IPS DF 4.7 (cell line): ENCODE results near the gene TRAPPC5.

Experiments used
- DNase-seq: peaks from one replicate; pipeline ENCODE4 v3.0.0-alpha.2; 2013; ENCODE audit warnings: low spot score; ENCODE audit errors: extremely low read depth

Gene TRAPPC5

DNA sequence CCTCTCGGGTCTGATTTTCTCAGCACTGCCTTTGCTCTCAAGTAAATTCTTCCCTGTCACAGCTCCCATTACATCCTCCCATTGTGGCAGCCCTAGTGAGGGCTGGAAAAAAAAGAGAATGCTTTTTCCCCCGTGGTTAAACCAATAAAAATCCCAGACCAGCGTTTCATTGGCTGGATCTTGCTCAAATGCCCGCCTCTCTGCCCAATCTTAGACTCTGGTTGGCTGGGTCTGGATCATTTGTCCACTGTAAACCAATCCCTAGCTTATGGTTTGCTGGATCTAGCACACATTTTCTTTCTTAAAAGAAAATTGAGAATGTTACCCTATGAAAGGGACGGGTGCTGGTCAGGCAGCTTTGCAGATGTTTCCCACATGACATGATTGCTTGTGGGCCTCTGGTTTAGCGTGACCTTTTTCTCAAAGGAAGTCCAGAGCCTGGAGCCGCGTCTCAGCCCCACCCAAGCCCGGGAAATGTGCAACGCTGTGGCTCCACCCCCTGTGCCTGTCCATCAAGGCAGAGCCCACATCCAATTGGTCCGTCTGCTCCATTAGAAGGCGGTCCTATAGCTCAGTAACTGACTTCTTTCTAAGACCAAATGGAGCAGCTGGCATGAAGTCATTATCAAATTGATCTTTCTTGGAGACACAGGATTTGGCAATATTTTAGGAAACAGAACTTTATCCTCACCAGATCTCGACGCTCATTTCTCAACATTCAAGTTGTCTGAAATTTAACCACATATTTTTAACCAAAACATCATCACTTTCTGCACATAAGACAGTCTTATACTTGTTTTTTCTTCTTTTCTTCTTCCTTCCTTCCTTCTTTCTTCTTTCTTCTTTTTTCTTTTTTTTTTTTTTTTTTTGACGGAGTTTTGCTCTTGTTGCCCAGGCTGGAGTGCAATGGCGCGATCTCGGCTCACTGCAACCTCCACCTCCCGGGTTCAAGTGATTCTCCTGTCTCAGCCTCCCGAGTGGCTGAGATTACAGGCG, 6.3 kb upstream of the TRAPPC5 start:
- no peak for DNase-seq

DNA sequence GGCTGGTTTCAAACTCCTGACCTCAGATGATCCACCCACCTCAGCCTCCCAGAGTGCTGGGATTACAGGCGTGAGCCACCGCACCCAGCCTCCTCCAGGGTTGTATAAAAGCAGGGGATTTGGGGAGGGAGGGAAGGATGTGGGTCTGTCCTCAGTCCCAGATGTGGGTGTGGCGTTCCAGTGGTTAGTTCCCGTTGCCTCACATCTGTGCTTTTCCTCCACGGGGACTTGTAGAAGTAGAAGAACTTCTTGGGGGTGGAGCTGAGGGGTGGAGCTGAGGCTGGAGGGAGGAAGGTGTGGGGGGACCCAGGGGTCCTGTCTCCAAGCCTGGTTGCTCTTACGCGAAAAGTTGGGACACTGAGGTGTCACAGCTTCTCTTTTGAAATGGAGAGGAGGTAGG, 4.3 kb upstream of the TRAPPC5 start:
- no peak for DNase-seq

DNA sequence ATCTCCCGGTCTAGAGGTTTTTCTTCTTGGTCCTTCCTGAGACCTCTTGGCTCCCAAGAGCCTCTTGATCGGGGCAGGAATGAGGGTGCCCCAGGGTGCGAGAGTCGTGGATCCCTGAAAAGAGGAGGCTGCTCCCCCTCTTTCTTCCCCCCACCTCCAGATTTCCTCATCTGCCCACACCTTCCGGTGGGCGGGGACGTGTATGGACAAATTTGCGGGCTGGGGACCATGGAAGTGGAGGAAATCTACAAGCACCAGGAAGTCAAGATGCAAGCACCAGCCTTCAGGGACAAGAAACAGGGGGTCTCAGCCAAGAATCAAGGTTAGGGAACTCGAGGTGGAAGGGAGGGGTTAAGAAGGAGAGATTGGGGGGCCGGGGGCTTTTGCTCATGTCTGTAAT, 3.8 kb upstream of the TRAPPC5 start, which contains the start of gene MCEMP1:
Gene MCEMP1 (plus strand): TSS at position 237 of the 400 bp plus-strand sequence. CDS start 31 bp downstream, at position 268.
- DNase-seq: no peak

DNA sequence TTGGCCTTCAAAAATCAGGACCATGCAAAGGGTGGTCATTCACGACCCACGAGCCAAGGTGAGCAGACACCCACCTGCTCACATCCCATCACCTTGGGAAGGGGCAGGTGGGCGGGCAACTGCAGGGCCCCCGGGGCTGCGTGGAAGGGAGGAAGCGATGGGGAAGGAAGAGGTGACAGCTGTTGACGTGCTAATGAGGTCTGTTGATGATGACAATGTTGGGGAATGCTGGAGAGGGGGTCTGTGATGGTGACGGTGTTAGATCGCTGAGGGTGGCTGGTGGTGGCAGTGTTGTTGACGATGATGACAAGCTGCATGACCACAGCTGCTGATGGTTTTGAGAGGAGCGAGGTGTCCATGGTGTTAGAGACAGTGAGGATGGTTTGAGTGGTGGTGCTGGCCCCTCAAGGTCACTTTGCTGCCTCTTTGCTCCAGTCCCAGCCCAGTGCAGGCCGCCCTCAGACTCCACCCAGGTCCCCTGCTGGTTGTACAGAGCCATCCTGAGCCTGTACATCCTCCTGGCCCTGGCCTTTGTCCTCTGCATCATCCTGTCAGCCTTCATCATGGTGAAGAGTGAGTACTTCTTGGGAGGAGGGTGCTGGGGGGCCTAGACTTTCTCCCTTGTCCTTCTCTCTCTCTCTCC, 2.8 kb upstream of the TRAPPC5 start:
- DNase-seq: no peak

DNA sequence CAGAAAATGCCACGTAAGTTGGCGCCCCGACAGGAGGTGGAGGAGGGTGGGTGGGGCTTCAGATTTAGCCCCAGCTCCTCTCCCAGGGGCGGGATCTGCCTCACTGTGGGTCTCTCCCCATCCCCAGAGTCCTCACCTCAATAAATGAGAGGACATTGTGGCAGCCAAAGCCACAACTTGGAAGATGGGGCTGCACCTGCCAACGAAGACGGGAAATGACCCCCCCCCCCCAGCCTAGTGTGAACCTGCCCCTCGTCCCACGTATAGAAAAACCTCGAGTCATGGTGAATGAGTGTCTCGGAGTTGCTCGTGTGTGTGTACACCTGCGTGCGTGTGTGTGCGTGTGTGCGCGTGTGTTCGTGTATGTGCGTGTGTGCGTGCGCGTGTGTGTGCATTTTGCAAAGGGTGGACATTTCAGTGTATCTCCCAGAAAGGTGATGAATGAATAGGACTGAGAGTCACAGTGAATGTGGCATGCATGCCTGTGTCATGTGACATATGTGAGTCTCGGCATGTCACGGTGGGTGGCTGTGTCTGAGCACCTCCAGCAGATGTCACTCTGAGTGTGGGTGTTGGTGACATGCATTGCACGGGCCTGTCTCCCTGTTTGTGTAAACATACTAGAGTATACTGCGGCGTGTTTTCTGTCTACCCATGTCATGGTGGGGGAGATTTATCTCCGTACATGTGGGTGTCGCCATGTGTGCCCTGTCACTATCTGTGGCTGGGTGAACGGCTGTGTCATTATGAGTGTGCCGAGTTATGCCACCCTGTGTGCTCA, 1.5 kb upstream of the TRAPPC5 start:
- DNase-seq: no peak

DNA sequence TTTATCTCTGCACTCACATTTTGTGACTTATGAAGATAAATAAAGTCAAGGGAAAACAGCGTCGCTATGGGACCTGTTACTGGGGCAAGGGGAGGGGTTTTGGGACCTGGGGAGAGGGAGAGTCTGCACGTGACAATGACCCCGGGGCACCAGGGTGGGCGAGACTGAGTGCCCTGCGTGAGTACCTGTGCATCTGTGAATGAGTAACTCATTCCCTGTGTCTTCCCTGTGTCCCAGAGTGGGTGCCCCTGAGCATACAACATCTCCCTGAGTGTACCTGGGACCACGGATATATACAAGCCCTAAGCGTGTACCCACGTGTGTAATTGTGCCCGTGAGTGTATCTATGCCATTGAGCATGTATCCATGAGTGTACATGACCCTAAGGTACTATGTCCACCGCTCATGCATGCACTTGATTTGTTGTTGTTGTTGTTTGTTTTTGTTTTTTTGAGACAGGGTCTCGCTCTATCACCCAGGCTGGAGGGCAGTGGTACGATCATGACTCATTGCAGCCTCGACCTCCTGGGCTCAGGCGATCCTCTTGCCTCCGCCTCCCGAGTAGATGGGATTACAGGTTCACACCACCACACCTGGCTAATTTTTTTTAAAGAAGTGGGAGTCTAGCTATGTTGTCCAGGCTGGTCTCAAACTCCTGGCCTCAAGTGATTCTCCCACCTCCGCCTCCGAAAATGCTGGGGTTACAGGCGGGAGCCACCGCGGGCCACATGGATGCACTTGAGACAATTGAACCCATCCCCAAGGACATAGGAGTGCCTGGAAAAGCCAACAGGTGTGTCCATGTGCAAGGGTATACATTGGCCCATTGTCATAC, 645 bp upstream of the TRAPPC5 start:
- no peak for DNase-seq

DNA sequence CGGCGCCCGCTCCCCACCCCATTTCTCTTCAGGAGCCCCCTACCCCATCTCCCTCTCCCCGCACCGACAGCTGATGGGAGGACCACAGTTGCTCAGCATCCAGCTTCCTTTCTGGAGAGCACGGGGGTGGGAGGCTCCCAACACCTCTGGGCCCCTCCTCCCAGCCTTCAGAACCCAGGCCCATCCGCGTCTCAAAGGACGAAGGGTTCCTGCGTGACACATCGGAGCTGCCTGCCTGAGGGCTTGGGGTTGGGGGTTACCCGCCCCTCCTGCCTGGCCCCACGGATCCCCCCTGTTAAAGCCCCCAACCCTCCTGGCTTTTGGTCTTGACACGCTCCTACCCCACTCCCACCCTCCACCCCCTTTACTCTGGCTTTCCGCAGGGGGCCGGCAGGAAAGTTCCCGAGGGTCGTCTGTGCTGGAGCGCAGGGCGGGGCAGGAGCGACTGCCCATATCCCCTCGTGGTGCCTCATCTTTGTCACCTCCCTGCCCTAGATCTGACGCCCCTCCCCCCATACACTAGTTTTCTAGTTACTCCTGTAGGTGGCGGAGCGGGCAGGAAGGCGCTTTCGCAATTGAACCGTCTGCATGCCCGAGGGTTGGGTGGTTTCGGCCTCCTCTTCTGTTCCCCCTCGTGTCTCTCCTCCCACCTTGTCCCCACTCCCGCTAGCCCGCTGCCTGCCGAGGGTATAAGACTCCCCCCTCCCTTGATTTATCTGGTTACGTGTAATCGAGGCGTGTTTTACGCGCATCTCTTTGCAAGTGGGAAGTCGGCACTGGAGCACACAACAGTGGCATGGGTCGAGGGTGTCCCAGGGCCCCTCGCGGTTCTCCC, 924 bp downstream of the TRAPPC5 start:
- no peak for DNase-seq

DNA sequence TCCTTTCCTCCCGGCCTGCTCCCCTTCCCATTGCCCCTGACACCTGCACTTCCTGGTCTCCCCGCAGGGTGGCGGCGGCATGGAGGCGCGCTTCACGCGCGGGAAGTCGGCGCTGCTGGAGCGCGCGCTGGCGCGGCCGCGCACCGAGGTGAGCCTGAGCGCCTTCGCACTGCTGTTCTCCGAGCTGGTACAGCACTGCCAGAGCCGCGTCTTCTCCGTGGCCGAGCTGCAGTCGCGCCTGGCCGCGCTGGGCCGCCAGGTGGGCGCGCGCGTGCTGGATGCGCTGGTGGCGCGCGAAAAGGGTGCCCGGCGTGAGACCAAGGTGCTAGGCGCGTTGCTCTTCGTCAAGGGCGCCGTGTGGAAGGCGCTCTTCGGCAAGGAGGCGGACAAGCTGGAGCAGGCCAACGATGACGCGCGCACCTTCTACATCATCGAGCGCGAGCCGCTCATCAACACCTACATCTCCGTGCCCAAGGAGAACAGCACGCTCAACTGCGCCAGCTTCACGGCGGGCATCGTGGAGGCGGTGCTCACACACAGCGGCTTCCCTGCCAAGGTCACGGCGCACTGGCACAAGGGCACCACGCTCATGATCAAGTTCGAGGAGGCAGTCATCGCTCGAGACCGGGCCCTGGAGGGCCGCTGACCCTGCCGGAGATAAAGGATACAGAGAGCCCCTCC, 1.7 kb downstream of the TRAPPC5 start:
- DNase-seq: no peak

DNA sequence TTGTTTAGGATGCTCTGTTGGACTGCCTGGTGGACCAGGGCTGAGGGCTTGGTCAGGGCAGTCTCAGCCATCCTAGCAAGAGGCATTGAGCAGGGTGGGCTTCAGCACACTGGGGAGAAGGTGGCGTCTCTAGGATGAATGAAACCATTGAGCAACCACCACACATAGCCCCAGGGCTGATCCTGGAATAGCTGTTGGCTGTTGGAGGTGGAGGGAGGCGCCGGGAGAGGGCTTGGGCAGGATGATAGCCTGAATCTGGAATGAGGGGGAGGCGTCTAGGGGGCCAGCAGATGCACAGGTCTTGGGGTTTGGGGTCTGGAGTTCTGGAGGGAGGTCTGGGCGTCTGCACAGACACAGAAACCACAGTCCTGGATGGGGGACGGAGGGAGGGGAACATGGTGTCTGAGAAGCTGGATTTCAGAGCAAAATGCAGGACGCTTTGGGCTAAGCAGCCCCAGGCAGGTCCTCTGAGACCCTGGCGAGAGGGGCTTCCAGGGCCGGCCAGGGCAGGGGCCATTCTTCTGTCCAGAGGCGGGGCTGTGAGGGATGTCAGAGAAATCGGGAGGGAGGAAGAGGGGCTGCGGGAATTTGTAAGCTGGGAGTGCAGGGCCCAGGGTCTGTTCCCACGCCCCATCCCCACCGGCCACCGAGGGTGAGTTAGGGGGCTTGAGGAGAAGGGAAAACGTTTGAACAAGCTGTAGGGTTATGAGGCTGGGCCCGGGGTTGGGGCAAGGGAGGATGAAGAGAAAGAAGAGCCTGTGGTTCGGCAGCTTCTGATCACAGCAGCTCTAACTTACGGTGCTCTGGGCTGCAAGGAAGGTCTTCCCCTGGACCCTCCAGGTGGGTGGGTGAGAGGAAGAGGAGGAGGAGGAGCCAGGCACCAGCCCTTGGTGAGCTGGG, 5.2 kb downstream of the TRAPPC5 start:
- no peak for DNase-seq

DNA sequence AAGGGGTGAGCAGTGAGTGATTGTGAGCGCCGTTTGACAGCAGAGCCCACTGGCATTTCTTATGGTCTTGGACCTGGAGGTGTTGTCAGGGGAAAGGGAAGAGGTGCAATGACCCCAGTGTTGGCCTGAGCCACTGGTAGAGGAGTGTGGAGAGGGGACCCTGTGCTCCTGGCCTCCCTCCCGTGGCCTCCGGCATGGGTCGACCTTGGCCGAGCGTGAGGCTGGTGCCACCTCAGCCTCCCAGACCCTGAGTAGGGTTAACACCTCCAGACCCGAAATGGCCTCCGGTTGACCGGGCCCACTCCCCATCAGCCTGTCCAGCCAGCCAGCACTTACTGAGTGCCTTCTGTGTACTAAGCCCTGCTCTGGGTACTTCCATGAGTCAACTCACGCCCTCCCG, 6.5 kb downstream of the TRAPPC5 start:
- DNase-seq: no peak

DNA sequence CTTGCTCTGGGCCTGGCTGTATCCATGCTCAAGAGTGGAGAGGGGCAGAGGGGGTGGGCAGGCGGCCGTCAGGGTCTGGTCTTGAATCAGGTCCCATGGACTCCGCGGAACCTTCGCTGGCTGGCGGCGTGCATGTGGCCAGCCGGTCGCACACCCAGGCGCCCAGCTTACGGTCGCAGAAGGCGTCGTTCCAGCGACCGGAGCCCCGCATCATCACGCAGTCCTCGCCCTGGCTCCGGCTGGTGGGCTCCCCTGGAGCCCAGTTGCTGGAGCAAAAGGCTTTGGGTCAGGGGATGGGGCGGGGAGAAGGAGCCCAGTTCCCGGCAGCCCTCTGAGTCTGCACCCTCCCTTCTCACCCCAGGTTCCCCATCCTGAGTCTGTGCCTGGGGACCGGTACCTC, 8.5 kb downstream of the TRAPPC5 start:
- no peak for DNase-seq

DNA sequence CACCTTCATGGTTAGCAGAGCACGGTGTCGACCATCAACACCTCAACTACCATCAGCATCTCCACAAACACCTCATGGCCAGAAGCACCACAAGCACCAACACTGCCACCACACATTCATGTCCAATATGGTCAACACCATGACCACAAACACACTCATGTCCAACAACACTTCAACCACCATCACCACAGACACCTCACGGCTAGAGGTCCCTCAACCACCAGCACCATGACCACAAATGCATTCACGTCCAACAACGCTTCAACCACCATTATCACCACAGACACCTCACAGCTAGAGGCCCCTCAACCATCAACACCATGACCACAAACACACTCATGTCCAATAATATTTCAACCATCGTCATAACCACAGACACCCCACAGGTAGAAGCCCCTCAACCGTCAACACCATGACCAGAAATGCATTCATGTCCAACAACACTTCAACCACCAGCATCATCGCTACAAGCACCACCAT, 10.2 kb downstream of the TRAPPC5 start:
- DNase-seq: no peak

DNA sequence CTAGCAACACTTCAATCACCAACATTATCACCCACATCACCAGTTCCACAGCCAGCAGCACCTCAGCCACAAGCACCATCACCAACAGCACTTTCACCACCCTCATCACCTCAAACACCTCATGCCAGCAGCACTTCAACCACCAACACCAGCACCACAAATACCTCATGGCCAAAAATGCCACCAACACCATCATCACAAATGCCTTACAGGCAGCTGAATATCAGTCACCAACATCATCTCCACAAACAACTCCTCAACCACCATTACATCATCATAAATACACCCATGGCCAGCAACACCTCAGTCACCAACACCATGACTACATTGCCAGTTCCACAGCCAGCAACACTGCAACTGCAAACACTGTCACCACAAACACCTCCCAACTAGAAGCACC, 10.9 kb downstream of the TRAPPC5 start:
- DNase-seq: no peak

DNA sequence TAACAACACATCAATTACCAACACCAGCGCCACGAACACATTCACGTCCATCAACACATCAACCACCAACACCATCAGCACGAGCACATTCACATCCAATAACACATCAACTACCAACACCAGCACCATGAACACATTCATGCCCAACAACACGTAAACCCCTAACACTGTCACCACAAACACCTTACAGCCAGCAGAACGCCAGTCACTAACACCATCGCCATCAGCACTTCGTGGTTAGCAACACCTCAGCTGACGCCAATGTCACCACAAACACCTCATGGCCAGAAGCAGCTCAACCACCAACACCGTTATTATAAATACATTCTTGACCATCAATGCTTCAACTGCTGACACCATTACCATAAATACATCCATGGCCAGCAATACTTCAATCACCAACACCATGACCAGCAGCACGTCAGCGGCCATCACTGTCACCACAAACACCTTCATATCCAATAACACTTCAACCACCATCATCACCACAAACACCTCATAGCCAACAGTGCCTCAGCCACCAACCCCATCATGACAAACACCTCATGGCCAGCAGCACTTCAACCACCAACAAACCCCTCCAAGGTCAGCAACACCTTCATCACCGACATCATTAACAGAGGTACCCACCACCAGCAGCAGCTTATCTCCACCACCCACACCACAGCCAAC, 11.9 kb downstream of the TRAPPC5 start:
- no peak for DNase-seq

DNA sequence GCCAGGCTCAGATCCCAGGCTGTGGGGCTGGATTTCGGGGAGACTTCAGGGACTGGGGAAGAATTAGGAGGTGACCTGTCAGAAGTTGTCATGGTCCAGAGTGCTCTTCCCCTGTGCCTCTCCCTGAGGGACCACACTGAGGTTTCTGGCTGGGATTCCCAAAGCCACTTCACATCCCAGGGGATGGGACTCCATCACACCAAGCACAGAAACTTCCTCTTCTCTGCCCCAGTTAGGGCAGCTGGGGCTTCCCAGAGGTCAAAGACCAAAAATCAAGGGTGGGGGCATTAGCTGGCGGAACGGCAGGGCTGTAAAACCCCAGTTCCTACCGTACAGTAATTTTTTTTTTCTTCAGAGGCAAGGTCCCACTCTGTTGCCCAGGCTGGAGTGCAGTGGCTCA, 13.9 kb downstream of the TRAPPC5 start:
- no peak for DNase-seq

DNA sequence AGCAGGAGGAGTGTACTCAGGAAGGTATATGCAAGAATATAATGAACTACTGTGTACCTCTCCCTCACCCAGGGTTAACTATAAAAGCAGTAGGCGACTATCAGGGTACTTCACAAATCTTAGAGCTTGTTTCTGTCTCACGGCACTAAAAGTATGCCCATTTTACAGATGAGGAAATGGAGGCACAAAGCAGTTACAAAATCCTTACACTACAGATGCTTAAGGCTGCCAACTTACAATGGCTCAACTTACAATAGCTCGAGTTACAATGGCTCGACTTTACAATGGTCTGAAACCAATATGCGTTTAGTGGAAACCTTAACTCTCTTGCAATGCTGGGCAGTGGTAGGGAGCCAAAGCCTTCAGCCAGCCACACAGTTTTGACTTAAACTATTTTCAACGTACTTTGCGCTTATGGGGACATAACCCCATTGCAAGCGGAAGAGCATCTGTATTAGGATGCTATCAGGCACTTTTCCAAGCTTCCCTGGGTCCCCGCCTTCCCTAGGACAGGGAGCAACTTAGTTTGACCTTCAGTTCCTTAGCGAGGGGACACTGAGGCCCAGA, 17.2 kb downstream of the TRAPPC5 start:
- no peak for DNase-seq

DNA sequence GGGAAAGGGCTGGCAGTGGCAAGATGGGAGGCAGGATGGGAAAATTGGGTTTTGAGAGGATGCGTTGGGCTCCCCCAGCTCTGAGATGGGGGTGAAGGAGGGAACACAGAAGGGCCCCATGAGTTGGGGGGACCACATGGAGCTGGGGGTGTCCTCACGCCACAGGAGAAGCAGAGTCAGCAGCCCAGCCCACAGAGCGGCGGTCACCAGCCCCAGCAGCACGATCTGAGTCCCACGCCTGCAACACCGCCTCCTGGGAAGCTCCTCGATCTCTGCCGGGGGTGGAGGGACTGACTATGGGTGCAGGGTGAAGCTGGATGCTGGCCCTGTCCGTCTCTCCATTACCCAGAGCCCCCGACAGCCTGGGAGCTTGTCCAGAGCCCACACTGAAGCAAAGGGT, 17.9 kb downstream of the TRAPPC5 start:
- no peak for DNase-seq
